K562 (cell line): Measurements from ENCODE around the gene NFATC2. TPM values are rescaled to one million over a fixed set of nuclear protein-coding genes. Genes with fewer than 3 reads are reported as not detected.
A peak's percentile ranks its signal among the peaks of the same experiment; 100 is the strongest.

Source experiments
- ATAC-seq: fragments of 200-7000 bp; cut with Tn5 transposase; 3 replicates; pipeline ENCODE4 v1.9.1; 2020; ENCODE audit warnings: moderate library complexity
- BruUV-seq: library from RNA; stranded (reverse); fragments of 400-500 nt; replicated peaks from 2 replicates; lab custom pipeline; 2021; lab: Mats Ljungman, UMichigan
- CTCF ChIA-PET: fragments of 300-600 bp; formaldehyde crosslinking; extraction: SDS; loops from one replicate; lab custom pipeline; 2021; ENCODE audit warnings: low intra/inter-chr PET ratio; lab: Yijun Ruan, JAX
- POLR2A ChIA-PET: fragments of 300-600, 350-650 bp; sonication (Branson Sonifier 250); formaldehyde crosslinking; extraction: SDS; loops from one replicate; lab custom pipeline; 2021; ENCODE audit warnings: antibody characterized with exemption, inconsistent platforms; lab: Yijun Ruan, JAX
- DNase-seq, 4 experiments: peaks; one replicate each; pipeline versions ENCODE4 v3.0.0 to v3.0.0-alpha.2; 2011 to 2018; ENCODE audit warnings: low spot score in 3 of 4, mixed read lengths in 3 of 4; ENCODE audit errors: extremely low read depth in 1 of 4
- FAIRE-seq: peaks from 2 replicates; lab custom pipeline; 2011; peaks lifted over from hg19 to GRCh38; lab: Jason Lieb, UNC
- H2AFZ ChIP-seq: 2 replicates; pipeline ENCODE4 v1.6.0; 2011; ENCODE audit warnings: low read depth, low read length, control low read depth, inconsistent platforms
- H3K27ac ChIP-seq: fragments of 200-600 bp; 3 replicates; pipeline ENCODE4 v1.8.0; 2011; ENCODE audit warnings: low read depth, mild to moderate bottlenecking, control low read depth, inconsistent platforms, low read length, moderate library complexity, mixed read lengths; ENCODE audit errors: extremely low read depth
- H3K27me3 ChIP-seq, 2 experiments: fragments of 300-600 bp in 1 of 2; 2 replicates in 1 of 2; 3 replicates in 1 of 2; pipeline versions ENCODE4 v1.6.0 to v1.8.0; 2011; ENCODE audit warnings: inconsistent platforms in 2 of 2, low read length in 2 of 2, mild to moderate bottlenecking in 1 of 2, mixed read lengths in 1 of 2, moderate library complexity in 1 of 2; ENCODE audit not compliant: control insufficient read depth in 2 of 2, insufficient read depth in 2 of 2
- H3K36me3 ChIP-seq: fragments of 300-600 bp; 3 replicates; pipeline ENCODE4 v1.8.0; 2011; ENCODE audit warnings: mild to moderate bottlenecking, low read length, inconsistent platforms; ENCODE audit not compliant: control insufficient read depth, insufficient read depth
- H3K4me1 ChIP-seq, 2 experiments: fragments of 200-600 bp in 1 of 2; replicated peaks in 1 of 2; 2 replicates in 1 of 2; 3 replicates in 1 of 2; pipeline versions ENCODE4 v1.5.1 to v1.8.0; 2011; ENCODE audit warnings: inconsistent platforms in 2 of 2, low read length in 2 of 2, mild to moderate bottlenecking in 1 of 2, mixed read lengths in 1 of 2, moderate library complexity in 1 of 2; ENCODE audit not compliant: control insufficient read depth in 2 of 2, insufficient read depth in 2 of 2
- H3K4me2 ChIP-seq: 2 replicates; pipeline ENCODE4 v1.6.1; 2011; ENCODE audit warnings: low read length, control low read depth, inconsistent platforms, mixed read lengths; ENCODE audit not compliant: insufficient read depth
- H3K4me3 ChIP-seq: fragments of 200-600 bp; sonication (generic), shearing (Covaris generic); 2 replicates; pipeline ENCODE4 v1.5.1; 2016; ENCODE audit warnings: control low read depth, inconsistent platforms
- H3K79me2 ChIP-seq: fragments of 200-600 bp; 3 replicates; pipeline ENCODE4 v1.8.0; 2011; ENCODE audit warnings: low read length, inconsistent platforms; ENCODE audit not compliant: control insufficient read depth, insufficient read depth
- H3K9ac ChIP-seq, 2 experiments: 2 replicates each; pipeline versions ENCODE4 v1.6.0 to v1.6.1; 2011; ENCODE audit warnings: low read depth in 2 of 2, low read length in 2 of 2, control low read depth in 1 of 2, inconsistent platforms in 1 of 2, mild to moderate bottlenecking in 1 of 2, mixed read lengths in 1 of 2; ENCODE audit not compliant: insufficient read depth in 1 of 2
- H3K9me1 ChIP-seq: one replicate; pipeline ENCODE4 v1.6.0; 2011; ENCODE audit warnings: inconsistent platforms, mild to moderate bottlenecking, low read length, moderate library complexity; ENCODE audit not compliant: control insufficient read depth, insufficient read depth
- H3K9me3 ChIP-seq: replicated peaks from 2 replicates; pipeline ENCODE4 v1.5.1; 2011; ENCODE audit warnings: low read depth, low read length, inconsistent platforms; ENCODE audit not compliant: control insufficient read depth, insufficient read depth
- H4K20me1 ChIP-seq: replicated peaks from 2 replicates; pipeline ENCODE4 v1.6.1; 2011; ENCODE audit warnings: low read length, inconsistent platforms, mixed read lengths; ENCODE audit not compliant: control insufficient read depth, insufficient read depth
- ARID2 ChIP-seq: fragments of 450-650 bp; IDR thresholded peaks from 2 replicates; pipeline ENCODE4 v1.6.1; 2017; ENCODE audit warnings: antibody characterized with exemption, mild to moderate bottlenecking
- HMG20A ChIP-seq: fragments of 450-650 bp; formaldehyde crosslinking; conservative IDR thresholded peaks from 2 replicates; pipeline ENCODE4 v1.4.0; 2020; ENCODE audit warnings: mild to moderate bottlenecking, mixed read lengths
- KAT8 ChIP-seq: fragments of 450-650 bp; IDR thresholded peaks from 2 replicates; pipeline ENCODE4 v1.6.1; 2016; ENCODE audit warnings: low read depth, mild to moderate bottlenecking
- OTX1 ChIP-seq: fragments of 450-650 bp; formaldehyde crosslinking; IDR thresholded peaks from 2 replicates; pipeline ENCODE4 v1.4.0; 2022; ENCODE audit warnings: mild to moderate bottlenecking
- POLR2G ChIP-seq: fragments of 200-400 bp; formaldehyde crosslinking; IDR thresholded peaks from 2 replicates; pipeline ENCODE4 v1.6.1; 2017; ENCODE audit warnings: low read depth, mild to moderate bottlenecking, antibody characterized with exemption, low read length, moderate library complexity
- SMARCE1 ChIP-seq: fragments of 450-650 bp; IDR thresholded peaks from 2 replicates; pipeline ENCODE4 v1.7.1; 2016; ENCODE audit warnings: mild to moderate bottlenecking
- ZBTB17 ChIP-seq: fragments of 450-650 bp; formaldehyde crosslinking; IDR thresholded peaks from 2 replicates; pipeline ENCODE4 v1.4.0; 2020; ENCODE audit warnings: mild to moderate bottlenecking
- ZSCAN32 ChIP-seq: fragments of 450-650 bp; formaldehyde crosslinking; IDR thresholded peaks from 2 replicates; pipeline ENCODE4 v1.4.0; 2020; ENCODE audit warnings: mild to moderate bottlenecking, moderate library complexity
- WGBS: fragments of 100-300 bp; shearing (Covaris generic); methylation state at CpG from one replicate; pipeline ENCODE4 v1.1.6; 2016; ENCODE audit warnings: low coverage, mixed read lengths; ENCODE audit not compliant: insufficient coverage; ENCODE audit errors: missing lambda C conversion rate; 5-methylcytosine and 5-hydroxymethylcytosine counted together
- in situ Hi-C: fragments of 300-500 bp; cut with MboI; formaldehyde crosslinking; loops from 4 replicates; pipeline ENCODE4 v1.15.0; 2018; ENCODE audit warnings: inconsistent platforms, mixed read lengths
- intact Hi-C: fragments of 100-400 bp; cut with micrococcal nuclease; formaldehyde crosslinking; loops from 2 replicates; pipeline ENCODE4 v1.14.2; 2022
- polyA plus RNA-seq, 8 experiments: library from polyadenylated mRNA; depleted of rRNA in 4 of 8; stranded (reverse) in 5 of 8; unstranded in 3 of 8; fragments of >200 nt; fragmentation: Nextera tagmentation in 2 of 8; fragmentation: Illumina TruSeq in 1 of 8; extraction: Ambion mirVana in 2 of 8; extraction: Trizol in 1 of 8; gene quantifications; 2 replicates each; pipeline versions ENCODE4 v1.2.1 to v1.2.3, GENCODE V29; 2011 to 2014; ENCODE audit warnings: inconsistent platforms in 1 of 8, missing spikeins in 1 of 8
- total RNA-seq, 7 experiments: library from RNA; depleted of rRNA in 6 of 7; stranded (reverse); fragments of >200 nt in 6 of 7; fragmentation: Illumina TruSeq in 2 of 7; extraction: Trizol in 2 of 7; gene quantifications; 2 replicates each; pipeline versions ENCODE4 v1.2.1 to v1.2.3, GENCODE V29; 2011 to 2021; ENCODE audit warnings: low replicate concordance in 1 of 7
- TF ChIP-seq, protein P1 (sequence below): fragments of 450-650 bp; conservative IDR thresholded peaks from 2 replicates; pipeline ENCODE4 v1.6.1; 2016; ENCODE audit warnings: missing genetic modification characterization, low read depth, mild to moderate bottlenecking, missing compliant biosample characterization, moderate library complexity
- TF ChIP-seq, protein P2 (sequence below), 2 experiments: fragments of 450-650 bp; formaldehyde crosslinking in 1 of 2; IDR thresholded peaks; 2 replicates each; pipeline versions ENCODE4 v1.4.0 to v1.6.1; 2014 to 2020; ENCODE audit warnings: mild to moderate bottlenecking in 2 of 2, borderline replicate concordance in 1 of 2, low read depth in 1 of 2
- TF ChIP-seq, protein P3 (sequence below): sonication (generic); formaldehyde crosslinking; IDR thresholded peaks from 2 replicates; pipeline ENCODE4 v1.9.0; 2022; ENCODE audit warnings: mild to moderate bottlenecking, missing genetic modification reagents
- TF ChIP-seq, protein P4 (sequence below): fragments of 450-650 bp; formaldehyde crosslinking; IDR thresholded peaks from 2 replicates; pipeline ENCODE4 v1.4.0; 2020; ENCODE audit warnings: mild to moderate bottlenecking, moderate library complexity

Gene NFATC2
- total and polyA plus RNA-seq, 9 of the 15 experiments (the other 6 are each of a cell fraction or from before 2014, with no cell fraction given) = 1.9 to 11.2 (median 3.0) TPM

DNA sequence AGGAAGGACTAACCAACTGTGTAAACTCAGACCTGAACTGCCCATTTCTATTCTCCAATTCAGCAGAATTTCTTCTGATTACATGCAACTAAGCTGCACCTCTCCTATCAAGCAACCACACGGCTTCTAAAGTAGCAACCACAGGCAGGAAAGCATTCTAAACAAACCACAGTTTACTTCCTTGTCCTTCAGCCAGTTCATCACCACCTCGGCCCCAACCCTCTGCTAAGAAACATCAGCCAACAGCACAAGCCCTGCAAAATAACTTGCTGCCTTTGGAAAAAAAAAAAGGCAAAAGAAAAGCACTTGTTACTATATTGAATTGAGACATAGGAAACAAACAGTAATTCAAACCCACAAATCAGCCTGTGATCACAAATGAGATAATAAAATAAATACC lies 140.3 kb downstream of the NFATC2 start:
- in situ Hi-C loops (no loop called here), intact Hi-C loops (no loop called here)
- no peak overlapping the region for H3K4me3 ChIP-seq
- ATAC-seq = no peak
- no peaks in the 10 kb centered on the region for H3K79me2 ChIP-seq
- CTCF ChIA-PET = interaction anchor here (0.7 kb wide), 1 partner anchor 186 kb away, joined by 4 read pairs; no protein-coding TSS in a partner anchor
- DNase-seq = no peak
- no peaks in the 10 kb centered on the region for H3K9me1 ChIP-seq
- no peak overlapping the region for H3K9ac ChIP-seq
- no peaks in the 10 kb centered on the region for H3K9me3 ChIP-seq
- 0 out of 2 replicates have a peak, but pooled peaks cover 4% of the 10 kb centered on the region for H4K20me1 ChIP-seq
- no TSS peak for BruUV-seq
- no peak overlapping the region for H3K4me2 ChIP-seq
- H3K27me3 ChIP-seq = no peaks in the 10 kb centered on the region
- no peak overlapping the region for H2AFZ ChIP-seq
- POLR2A ChIA-PET = interaction anchor here (0.6 kb wide), 1 partner anchor 197 kb away, joined by 3 read pairs; no protein-coding TSS in a partner anchor
- WGBS = 44% methylated on average over 2 of the region's 2 CpGs
- H3K4me1 ChIP-seq = no peaks in the 10 kb centered on the region; a peak in 2 of 5 replicates
- peaks cover 31% of the 10 kb centered on the region; the same call in 2 of the 3 replicates for H3K36me3 ChIP-seq
- FAIRE-seq = peak; percentile 63
- H3K27ac ChIP-seq = no peak overlapping the region
- TF ChIP-seq OTX1 (CRISPR knock-in tag) (no peak), POLR2G (no peak), HMG20A (CRISPR knock-in tag) (no peak), ARID2 (no peak), KAT8 (no peak), ZSCAN32 (CRISPR knock-in tag) (no peak), SMARCE1 (no peak), ZBTB17 (CRISPR knock-in tag) (no peak)
- TF ChIP-seq, protein P1, sequence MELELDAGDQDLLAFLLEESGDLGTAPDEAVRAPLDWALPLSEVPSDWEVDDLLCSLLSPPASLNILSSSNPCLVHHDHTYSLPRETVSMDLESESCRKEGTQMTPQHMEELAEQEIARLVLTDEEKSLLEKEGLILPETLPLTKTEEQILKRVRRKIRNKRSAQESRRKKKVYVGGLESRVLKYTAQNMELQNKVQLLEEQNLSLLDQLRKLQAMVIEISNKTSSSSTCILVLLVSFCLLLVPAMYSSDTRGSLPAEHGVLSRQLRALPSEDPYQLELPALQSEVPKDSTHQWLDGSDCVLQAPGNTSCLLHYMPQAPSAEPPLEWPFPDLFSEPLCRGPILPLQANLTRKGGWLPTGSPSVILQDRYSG = no peak
- TF ChIP-seq, protein P2, sequence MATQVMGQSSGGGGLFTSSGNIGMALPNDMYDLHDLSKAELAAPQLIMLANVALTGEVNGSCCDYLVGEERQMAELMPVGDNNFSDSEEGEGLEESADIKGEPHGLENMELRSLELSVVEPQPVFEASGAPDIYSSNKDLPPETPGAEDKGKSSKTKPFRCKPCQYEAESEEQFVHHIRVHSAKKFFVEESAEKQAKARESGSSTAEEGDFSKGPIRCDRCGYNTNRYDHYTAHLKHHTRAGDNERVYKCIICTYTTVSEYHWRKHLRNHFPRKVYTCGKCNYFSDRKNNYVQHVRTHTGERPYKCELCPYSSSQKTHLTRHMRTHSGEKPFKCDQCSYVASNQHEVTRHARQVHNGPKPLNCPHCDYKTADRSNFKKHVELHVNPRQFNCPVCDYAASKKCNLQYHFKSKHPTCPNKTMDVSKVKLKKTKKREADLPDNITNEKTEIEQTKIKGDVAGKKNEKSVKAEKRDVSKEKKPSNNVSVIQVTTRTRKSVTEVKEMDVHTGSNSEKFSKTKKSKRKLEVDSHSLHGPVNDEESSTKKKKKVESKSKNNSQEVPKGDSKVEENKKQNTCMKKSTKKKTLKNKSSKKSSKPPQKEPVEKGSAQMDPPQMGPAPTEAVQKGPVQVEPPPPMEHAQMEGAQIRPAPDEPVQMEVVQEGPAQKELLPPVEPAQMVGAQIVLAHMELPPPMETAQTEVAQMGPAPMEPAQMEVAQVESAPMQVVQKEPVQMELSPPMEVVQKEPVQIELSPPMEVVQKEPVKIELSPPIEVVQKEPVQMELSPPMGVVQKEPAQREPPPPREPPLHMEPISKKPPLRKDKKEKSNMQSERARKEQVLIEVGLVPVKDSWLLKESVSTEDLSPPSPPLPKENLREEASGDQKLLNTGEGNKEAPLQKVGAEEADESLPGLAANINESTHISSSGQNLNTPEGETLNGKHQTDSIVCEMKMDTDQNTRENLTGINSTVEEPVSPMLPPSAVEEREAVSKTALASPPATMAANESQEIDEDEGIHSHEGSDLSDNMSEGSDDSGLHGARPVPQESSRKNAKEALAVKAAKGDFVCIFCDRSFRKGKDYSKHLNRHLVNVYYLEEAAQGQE (IDR thresholded peaks at IDR 0.05; ENCODE audit: borderline replicate concordance) = no peak
- TF ChIP-seq, protein P2 (CRISPR knock-in tag; IDR thresholded peaks at IDR 0.05; ENCODE audit: low read depth) = no peak
- TF ChIP-seq, protein P3, sequence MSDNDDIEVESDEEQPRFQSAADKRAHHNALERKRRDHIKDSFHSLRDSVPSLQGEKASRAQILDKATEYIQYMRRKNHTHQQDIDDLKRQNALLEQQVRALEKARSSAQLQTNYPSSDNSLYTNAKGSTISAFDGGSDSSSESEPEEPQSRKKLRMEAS (CRISPR knock-in tag) = no peak
- TF ChIP-seq, protein P4, sequence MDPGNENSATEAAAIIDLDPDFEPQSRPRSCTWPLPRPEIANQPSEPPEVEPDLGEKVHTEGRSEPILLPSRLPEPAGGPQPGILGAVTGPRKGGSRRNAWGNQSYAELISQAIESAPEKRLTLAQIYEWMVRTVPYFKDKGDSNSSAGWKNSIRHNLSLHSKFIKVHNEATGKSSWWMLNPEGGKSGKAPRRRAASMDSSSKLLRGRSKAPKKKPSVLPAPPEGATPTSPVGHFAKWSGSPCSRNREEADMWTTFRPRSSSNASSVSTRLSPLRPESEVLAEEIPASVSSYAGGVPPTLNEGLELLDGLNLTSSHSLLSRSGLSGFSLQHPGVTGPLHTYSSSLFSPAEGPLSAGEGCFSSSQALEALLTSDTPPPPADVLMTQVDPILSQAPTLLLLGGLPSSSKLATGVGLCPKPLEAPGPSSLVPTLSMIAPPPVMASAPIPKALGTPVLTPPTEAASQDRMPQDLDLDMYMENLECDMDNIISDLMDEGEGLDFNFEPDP (CRISPR knock-in tag) = no peak
